Endothelial cell (in vitro differentiated cells): ENCODE data around the gene CACNA2D3. TPM values are rescaled to one million over a fixed set of nuclear protein-coding genes. Genes with fewer than 3 reads are reported as not detected.

ENCODE experiments used
- DNase-seq: peaks from one replicate; pipeline ENCODE4 v3.0.0; 2021; ENCODE audit warnings: low spot score
- H3K27ac Mint-ChIP-seq: one replicate; pipeline ENCODE4 v1.8.0; 2021; ENCODE audit warnings: mixed read lengths, inconsistent platforms; ENCODE audit not compliant: unreplicated experiment
- H3K27me3 Mint-ChIP-seq: one replicate; pipeline ENCODE4 v1.8.0; 2021; ENCODE audit warnings: mild to moderate bottlenecking, moderate library complexity, mixed read lengths, inconsistent platforms; ENCODE audit not compliant: unreplicated experiment
- H3K36me3 Mint-ChIP-seq: one replicate; pipeline ENCODE4 v1.8.0; 2021; ENCODE audit warnings: mild to moderate bottlenecking, low read depth, mixed read lengths, inconsistent platforms; ENCODE audit not compliant: unreplicated experiment
- H3K4me1 Mint-ChIP-seq: one replicate; pipeline ENCODE4 v1.8.0; 2021; ENCODE audit warnings: mild to moderate bottlenecking, mixed read lengths, inconsistent platforms; ENCODE audit not compliant: unreplicated experiment
- H3K4me3 Mint-ChIP-seq: one replicate; pipeline ENCODE4 v1.8.0; 2021; ENCODE audit warnings: mild to moderate bottlenecking, mixed read lengths, inconsistent platforms; ENCODE audit not compliant: unreplicated experiment
- H3K9me3 Mint-ChIP-seq: one replicate; pipeline ENCODE4 v1.8.0; 2021; ENCODE audit warnings: mixed read lengths, inconsistent platforms; ENCODE audit not compliant: unreplicated experiment
- total RNA-seq: library from RNA; stranded (reverse); fragmentation: NEBNext Ultra II Directional; extraction: Animal tissue kit (Norgen Biotek cat#: 25700); gene quantifications from one replicate; pipeline ENCODE4 v1.2.1, GENCODE V29; 2021; ENCODE audit not compliant: unreplicated experiment
- TF ChIP-seq, protein P1 (sequence below): fragments of 200-600 bp; sonication (generic); IDR thresholded peaks from one replicate; pipeline ENCODE4 v1.5.0; 2021; ENCODE audit warnings: antibody characterized with exemption; ENCODE audit not compliant: unreplicated experiment

CACNA2D3 gene
- total RNA-seq, 1 donor from 2014 or later = 0.46 TPM

DNA sequence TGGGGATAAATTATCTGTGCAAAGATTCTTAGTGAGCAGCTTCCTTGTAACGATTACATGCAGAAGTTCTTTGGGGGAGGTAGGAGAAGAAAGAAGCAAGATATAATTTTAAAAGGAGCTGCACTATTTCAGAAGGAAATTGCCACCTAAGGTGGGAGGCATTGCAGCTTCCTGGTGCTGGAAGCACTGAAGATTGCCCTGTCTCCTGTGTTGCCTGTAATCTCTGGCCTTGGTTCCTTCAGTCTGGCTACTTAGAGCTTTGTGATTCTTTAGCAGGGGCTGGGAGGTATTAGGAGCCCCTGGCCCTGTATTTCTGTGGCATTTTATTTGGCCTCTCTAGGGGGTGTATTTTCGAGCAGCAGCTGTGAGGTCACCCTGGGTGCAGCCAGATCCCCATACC lies 35.5 kb downstream of the CACNA2D3 start:
- Mint-ChIP-seq H3K27ac (no peak overlapping the region), H3K36me3 (no peaks in the 10 kb centered on the region), H3K9me3 (no peaks in the 10 kb centered on the region), H3K27me3 (no peaks in the 10 kb centered on the region), H3K4me3 (no peak overlapping the region), H3K4me1 (peaks cover 10% of the 10 kb centered on the region)
- TF ChIP-seq, protein P1, sequence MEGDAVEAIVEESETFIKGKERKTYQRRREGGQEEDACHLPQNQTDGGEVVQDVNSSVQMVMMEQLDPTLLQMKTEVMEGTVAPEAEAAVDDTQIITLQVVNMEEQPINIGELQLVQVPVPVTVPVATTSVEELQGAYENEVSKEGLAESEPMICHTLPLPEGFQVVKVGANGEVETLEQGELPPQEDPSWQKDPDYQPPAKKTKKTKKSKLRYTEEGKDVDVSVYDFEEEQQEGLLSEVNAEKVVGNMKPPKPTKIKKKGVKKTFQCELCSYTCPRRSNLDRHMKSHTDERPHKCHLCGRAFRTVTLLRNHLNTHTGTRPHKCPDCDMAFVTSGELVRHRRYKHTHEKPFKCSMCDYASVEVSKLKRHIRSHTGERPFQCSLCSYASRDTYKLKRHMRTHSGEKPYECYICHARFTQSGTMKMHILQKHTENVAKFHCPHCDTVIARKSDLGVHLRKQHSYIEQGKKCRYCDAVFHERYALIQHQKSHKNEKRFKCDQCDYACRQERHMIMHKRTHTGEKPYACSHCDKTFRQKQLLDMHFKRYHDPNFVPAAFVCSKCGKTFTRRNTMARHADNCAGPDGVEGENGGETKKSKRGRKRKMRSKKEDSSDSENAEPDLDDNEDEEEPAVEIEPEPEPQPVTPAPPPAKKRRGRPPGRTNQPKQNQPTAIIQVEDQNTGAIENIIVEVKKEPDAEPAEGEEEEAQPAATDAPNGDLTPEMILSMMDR = no peak
- no peak for DNase-seq

DNA sequence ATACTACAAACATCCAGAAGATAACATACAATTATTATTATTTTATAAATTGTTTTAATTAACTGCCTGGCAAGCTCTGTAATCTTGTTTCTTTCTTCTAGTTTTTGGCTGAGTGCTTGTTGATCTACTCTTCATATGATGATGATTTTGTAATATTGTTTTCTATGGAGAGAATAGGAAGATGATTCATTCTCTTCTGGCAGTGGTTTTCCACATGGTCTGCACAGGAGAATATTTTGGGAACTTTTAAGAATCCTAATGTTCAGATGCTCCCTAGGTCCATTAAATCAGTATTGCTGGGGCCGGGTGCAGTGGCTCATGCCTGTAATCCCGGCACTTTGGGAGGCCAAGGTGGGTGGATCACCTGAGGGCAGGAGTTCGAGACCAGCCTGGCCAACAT lies 37.6 kb downstream of the CACNA2D3 start:
- DNase-seq = no peak
- Mint-ChIP-seq H3K27me3 (no peaks in the 10 kb centered on the region), H3K36me3 (no peaks in the 10 kb centered on the region), H3K4me3 (no peak overlapping the region), H3K4me1 (peaks cover 10% of the 10 kb centered on the region), H3K27ac (no peak overlapping the region), H3K9me3 (no peaks in the 10 kb centered on the region)
- TF ChIP-seq, protein P1 = no peak

DNA sequence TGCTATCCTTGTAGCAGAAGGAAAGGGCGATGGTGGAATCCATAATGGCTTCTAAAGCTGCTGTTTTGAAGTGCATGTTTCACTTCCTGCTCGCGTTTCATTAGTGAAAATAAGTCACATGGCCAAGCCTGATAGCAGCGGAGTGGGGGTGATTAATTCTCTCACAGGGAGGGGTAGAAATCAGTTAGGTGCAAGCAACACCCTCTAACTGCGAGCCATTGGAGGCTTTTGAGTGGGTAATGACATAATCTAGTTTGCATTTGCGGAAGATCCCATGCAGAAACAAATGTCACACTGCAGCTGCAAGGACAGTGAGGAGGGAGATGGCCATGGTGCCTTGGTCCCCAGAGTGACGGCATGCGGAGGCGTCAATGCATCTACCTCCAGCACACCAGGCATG lies 41.1 kb downstream of the CACNA2D3 start:
- Mint-ChIP-seq H3K9me3 (no peaks in the 10 kb centered on the region), H3K27me3 (no peaks in the 10 kb centered on the region), H3K4me3 (no peak overlapping the region), H3K27ac (no peak overlapping the region), H3K4me1 (peaks cover 4% of the 10 kb centered on the region), H3K36me3 (no peaks in the 10 kb centered on the region)
- DNase-seq = no peak
- TF ChIP-seq, protein P1 = no peak

DNA sequence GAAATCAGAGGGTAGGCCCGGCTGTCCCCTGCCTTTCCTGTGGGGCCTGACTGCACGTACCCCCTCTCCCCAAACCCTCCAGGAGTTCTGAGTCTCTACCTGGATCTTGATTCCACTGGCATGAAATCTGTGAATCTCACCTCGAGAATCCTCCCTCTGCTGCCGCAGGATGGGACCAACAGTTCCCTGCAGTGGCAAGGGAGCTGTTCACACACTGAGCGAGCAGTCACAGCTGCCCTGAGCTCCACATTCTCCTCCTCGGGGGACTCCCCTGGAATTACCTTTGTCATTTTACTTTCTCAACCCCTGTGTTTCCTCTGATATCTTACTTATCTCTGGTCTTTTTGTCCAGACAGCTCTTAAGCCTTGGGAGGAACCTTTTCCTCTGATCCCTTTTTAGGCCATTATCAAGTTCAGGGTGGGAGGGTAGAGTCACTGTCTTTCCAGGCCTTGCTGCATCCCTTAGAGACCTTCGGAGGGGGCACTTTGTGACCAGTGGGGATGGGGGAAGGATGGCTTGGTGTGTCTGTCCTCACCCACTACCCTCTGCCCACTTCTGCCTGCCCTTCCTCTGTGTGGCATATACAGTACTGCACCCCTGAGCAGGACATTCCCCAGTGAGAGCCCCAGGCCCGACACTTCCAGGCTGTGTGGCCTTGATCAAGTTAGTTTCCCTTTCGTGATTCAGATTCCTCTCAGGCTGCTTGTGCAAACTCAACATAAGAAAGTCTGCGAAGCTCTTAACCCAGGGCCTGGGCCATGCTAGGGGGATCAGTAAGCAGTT lies 42.0 kb downstream of the CACNA2D3 start:
- TF ChIP-seq, protein P1 = no peak
- no peak for DNase-seq
- no peaks in the 10 kb centered on the region for H3K4me1 Mint-ChIP-seq
- H3K27me3 Mint-ChIP-seq = no peaks in the 10 kb centered on the region
- H3K9me3 Mint-ChIP-seq = no peaks in the 10 kb centered on the region
- no peaks in the 10 kb centered on the region for H3K36me3 Mint-ChIP-seq
- H3K4me3 Mint-ChIP-seq = no peak overlapping the region
- no peak overlapping the region for H3K27ac Mint-ChIP-seq

DNA sequence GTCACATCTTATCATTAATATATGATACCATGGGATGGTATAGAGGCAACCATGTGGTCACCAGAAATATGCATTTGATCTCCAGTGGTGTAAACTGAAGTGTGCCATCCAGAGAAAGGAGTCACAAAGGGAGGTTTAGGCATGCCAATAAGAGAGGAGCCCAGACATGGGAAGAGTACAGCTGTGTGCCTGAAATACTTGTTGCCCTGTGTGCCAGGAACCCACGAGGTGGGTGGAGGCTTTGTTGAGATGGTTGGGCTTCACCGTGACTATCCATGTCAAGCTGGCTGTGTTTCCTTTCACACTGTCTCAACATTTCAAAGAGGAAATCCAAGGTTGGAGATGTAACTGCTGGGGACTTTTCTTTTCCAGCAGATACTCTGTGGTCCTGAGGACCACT lies 43.5 kb downstream of the CACNA2D3 start:
- no peak overlapping the region for H3K4me3 Mint-ChIP-seq
- no peaks in the 10 kb centered on the region for H3K9me3 Mint-ChIP-seq
- TF ChIP-seq, protein P1 = no peak
- no peaks in the 10 kb centered on the region for H3K4me1 Mint-ChIP-seq
- H3K27me3 Mint-ChIP-seq = no peaks in the 10 kb centered on the region
- DNase-seq = no peak
- no peak overlapping the region for H3K27ac Mint-ChIP-seq
- no peaks in the 10 kb centered on the region for H3K36me3 Mint-ChIP-seq
